HepG2 (cell line): ENCODE measurements around the gene AJUBA. TPM values are rescaled to one million over a fixed set of nuclear protein-coding genes. Genes with fewer than 3 reads are reported as not detected.

Source experiments
- ESRRA ChIP-seq: sonication (generic); formaldehyde crosslinking; IDR thresholded peaks from 2 replicates; pipeline ENCODE4 v1.5.1; 2020; ENCODE audit warnings: mild to moderate bottlenecking, low read depth, missing genetic modification reagents
- FOXC1 ChIP-seq: sonication (generic); formaldehyde crosslinking; IDR thresholded peaks from 2 replicates; pipeline ENCODE4 v1.8.0; 2022; ENCODE audit warnings: mild to moderate bottlenecking, missing genetic modification reagents, borderline replicate concordance
- MEIS2 ChIP-seq: sonication (generic); formaldehyde crosslinking; IDR thresholded peaks from 2 replicates; pipeline ENCODE4 v1.9.0; 2021; ENCODE audit warnings: mild to moderate bottlenecking, missing genetic modification reagents
- PHF21A ChIP-seq: sonication (generic); formaldehyde crosslinking; IDR thresholded peaks from 2 replicates; pipeline ENCODE4 v1.5.0; 2020; ENCODE audit warnings: mild to moderate bottlenecking, missing genetic modification reagents
- POLR2AphosphoS2 ChIP-seq: IDR thresholded peaks from 2 replicates; pipeline ENCODE4 v1.6.1; 2011; ENCODE audit warnings: low read depth, low read length, improper control_type of control experiment
- RNF219 ChIP-seq: sonication (generic); formaldehyde crosslinking; IDR thresholded peaks from 2 replicates; pipeline ENCODE4 v1.5.0; 2020; ENCODE audit warnings: mild to moderate bottlenecking, missing genetic modification reagents
- XBP1 ChIP-seq: sonication (generic); formaldehyde crosslinking; IDR thresholded peaks from 2 replicates; pipeline ENCODE4 v1.5.0; 2020; ENCODE audit warnings: missing genetic modification reagents
- ZNF281 ChIP-seq: sonication (generic); formaldehyde crosslinking; IDR thresholded peaks from 2 replicates; pipeline ENCODE4 v1.4.0; 2020; ENCODE audit warnings: missing genetic modification reagents, borderline replicate concordance
- polyA plus RNA-seq, 8 experiments: library from polyadenylated mRNA; depleted of rRNA in 3 of 8; stranded (reverse) in 7 of 8; unstranded in 1 of 8; fragments of >200 nt; fragmentation: Illumina TruSeq in 4 of 8; extraction: Trizol in 4 of 8; gene quantifications; 2 replicates each; pipeline versions ENCODE4 v1.2.1 to v1.2.3, GENCODE V29; 2011 to 2016; ENCODE audit warnings: low read depth in 4 of 8, missing spikeins in 1 of 8, mixed read lengths in 1 of 8; ENCODE audit not compliant: insufficient read depth in 1 of 8
- total RNA-seq, 5 experiments: library from RNA; depleted of rRNA; stranded (reverse); fragments of >200 nt; fragmentation: Illumina TruSeq; extraction: Trizol; gene quantifications; 2 replicates each; pipeline ENCODE4 v1.2.3, GENCODE V29; 2016; ENCODE audit warnings: low read depth in 1 of 5

The AJUBA gene
- total and polyA plus RNA-seq, 2 of the 13 experiments (the other 11 are each of a cell fraction or from before 2014, with no cell fraction given): 157 to 241 TPM

GRCh38 chr14:22982477-22983245, at the start of gene AJUBA (continued):
- TF ChIP-seq ZNF281 (CRISPR knock-in tag): peak; percentile 79
- no peak for TF ChIP-seq PHF21A (CRISPR knock-in tag)
- TF ChIP-seq MEIS2 (CRISPR knock-in tag): no peak
- no peak for TF ChIP-seq XBP1
- TF ChIP-seq FOXC1: no peak
- no peak for TF ChIP-seq RNF219 (CRISPR knock-in tag)
- TF ChIP-seq ESRRA: no peak; the same call in 1 of the 2 replicates
- TF ChIP-seq POLR2AphosphoS2: peak; percentile 85
- TF ChIP-seq, all 625 proteins: peak for 300
